ENCODE data around the gene TCL1A.

DNA sequence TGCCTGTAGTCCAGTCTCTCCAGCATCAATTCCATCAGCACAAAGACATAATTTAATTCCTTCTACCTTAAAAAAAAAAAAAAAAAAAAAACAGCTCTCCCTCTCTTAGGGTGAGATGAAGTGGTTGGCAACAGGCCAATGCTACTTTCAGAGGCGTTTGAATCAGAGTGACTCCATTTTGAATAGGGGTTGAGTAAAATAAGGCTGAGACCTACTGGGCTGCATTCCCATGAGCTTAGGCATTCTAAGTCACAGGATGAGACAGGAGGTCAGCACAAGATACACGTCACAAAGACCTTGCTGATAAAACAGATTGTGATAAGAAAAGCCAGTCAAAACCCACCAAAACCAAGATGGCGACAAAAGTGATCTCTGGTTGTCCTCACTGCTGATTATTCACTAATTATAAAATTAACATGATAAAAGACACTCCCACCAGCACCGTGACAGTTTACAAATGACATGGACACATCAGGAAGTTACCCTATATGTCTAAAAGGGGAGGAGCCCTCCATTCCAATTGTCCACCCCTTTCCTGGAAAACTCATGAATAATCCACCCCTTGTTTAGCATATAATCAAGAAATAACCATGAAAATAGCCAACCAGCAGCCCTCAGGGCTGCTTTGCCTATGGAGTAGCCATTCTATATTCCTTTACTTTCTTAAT lies 34.6 kb downstream of the TCL1A start:
- no peak for TF ChIP-seq CTCF (IDR thresholded peaks at IDR 0.05)
- no peak for TF ChIP-seq POLR2A (IDR thresholded peaks at IDR 0.05)

All from adrenal gland (tissue), 5 donors.